ENCODE measurements around the gene GOLGA2. TPM values are rescaled to one million over a fixed set of nuclear protein-coding genes. Genes with fewer than 3 reads are reported as not detected.
A peak's percentile ranks its signal among the peaks of the same experiment; 100 is the strongest.
"Not testable (repeated sequence)": the region's sequence is repeated elsewhere in the genome, so short reads cannot be mapped to it uniquely, and the experiment has no call there.

Gene GOLGA2
- total RNA-seq, 1 experiment from 2014 or later = 37.9 TPM

DNA sequence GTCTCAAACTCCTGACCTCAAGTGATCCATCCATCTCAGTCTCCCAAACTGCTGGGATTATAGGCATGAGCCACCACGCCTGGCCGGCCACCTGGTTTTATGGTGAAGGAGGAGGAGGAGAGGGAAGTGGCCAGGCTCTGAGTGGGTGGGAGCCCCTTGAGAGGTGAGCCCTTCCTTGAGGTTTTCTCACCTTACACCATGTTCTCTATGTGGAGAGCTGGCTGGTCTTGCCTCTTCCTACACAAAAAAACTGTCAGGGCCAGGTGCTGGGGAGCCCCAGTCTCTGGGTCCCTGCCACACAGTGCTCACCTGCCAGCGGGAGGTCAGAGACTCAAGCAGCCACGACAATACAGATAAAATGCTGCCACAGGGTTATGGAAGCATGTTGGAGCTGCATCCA is 18.3 kb upstream of the GOLGA2 start:
- DNase-seq (ENCODE audit: low spot score) = no peak
- in situ Hi-C loops (cut with HindIII; ENCODE audit: low sequenced_read_pairs) = no loop called here

GRCh38 chr9:128293091-128293490 is 17.3 kb upstream of the GOLGA2 start:
- in situ Hi-C loops (cut with HindIII; ENCODE audit: low sequenced_read_pairs) = no loop called here
- no peak for DNase-seq (ENCODE audit: low spot score)

- no peak for DNase-seq (ENCODE audit: low spot score)
- in situ Hi-C loops (cut with HindIII; ENCODE audit: low sequenced_read_pairs) = no loop called here
Observed at GRCh38 chr9:128292009-128292408, 16.2 kb upstream of the GOLGA2 start.

GRCh38 chr9:128288273-128289004 is 12.6 kb upstream of the GOLGA2 start:
- no peak for DNase-seq (ENCODE audit: low spot score)
- in situ Hi-C loops (cut with HindIII; ENCODE audit: low sequenced_read_pairs) = no loop called here

DNA sequence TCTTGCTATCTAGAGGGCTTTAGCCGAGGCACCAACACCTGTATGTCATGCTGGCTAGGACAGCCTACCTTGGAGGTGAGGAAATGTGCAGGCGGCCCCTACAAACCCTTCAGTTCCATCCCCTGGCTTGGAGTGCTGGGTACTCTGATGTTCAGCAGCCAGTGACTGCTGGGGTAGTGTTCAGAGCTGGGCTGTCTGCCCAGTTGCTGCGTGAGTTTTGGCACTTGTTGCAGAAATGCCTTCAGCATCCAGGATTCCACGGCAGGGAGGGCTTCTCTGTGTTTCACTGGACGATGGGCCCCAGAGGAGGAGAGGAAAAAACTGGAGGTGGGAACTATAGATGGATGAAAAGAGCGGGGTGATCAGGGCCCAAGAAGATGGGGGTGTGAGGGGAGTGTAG is 10.6 kb upstream of the GOLGA2 start:
- peak; percentile 87 for DNase-seq (ENCODE audit: low spot score)
- in situ Hi-C loops (cut with HindIII; ENCODE audit: low sequenced_read_pairs) = no loop called here

- peak; percentile 78 for DNase-seq (ENCODE audit: low spot score)
- in situ Hi-C loops (cut with HindIII; ENCODE audit: low sequenced_read_pairs) = no loop called here
Observed at GRCh38 chr9:128285033-128285784, 9.4 kb upstream of the GOLGA2 start.

GRCh38 chr9:128282500-128282899 is 6.7 kb upstream of the GOLGA2 start:
- no peak for DNase-seq (ENCODE audit: low spot score)
- in situ Hi-C loops (cut with HindIII; ENCODE audit: low sequenced_read_pairs) = no loop called here

DNA sequence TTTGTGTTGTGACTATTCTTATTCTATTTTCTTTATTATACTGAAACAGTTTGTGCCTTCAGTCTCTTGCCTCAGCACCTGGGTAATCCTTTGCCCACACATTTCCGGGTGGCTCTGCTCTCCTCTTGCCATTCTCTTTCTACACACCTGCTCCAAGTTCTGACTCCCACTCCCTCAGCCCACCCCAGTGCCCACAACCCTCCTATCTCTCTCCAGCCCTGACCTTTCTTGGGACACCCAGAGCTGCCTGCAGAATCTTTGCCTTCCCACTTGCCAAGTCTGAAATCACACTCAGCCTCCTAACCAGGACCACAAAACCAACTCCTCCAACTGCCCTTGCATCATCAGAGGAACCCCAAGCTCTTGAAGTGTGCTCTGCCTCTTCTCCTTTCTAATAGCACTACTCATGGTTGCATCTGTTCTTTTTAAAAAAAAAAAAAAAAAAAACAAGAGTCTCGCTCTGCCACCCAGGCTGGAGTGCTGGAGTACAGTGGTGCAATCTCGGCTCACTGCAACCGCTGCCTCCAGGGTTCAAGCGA is 4.3 kb upstream of the GOLGA2 start:
- no peak for DNase-seq (ENCODE audit: low spot score)
- in situ Hi-C loops (cut with HindIII; ENCODE audit: low sequenced_read_pairs) = no loop called here

- DNase-seq (ENCODE audit: low spot score); in situ Hi-C loops (cut with HindIII; ENCODE audit: low sequenced_read_pairs): not testable (repeated sequence)
Observed at GRCh38 chr9:128279088-128280073, 3.6 kb upstream of the GOLGA2 start.

DNA sequence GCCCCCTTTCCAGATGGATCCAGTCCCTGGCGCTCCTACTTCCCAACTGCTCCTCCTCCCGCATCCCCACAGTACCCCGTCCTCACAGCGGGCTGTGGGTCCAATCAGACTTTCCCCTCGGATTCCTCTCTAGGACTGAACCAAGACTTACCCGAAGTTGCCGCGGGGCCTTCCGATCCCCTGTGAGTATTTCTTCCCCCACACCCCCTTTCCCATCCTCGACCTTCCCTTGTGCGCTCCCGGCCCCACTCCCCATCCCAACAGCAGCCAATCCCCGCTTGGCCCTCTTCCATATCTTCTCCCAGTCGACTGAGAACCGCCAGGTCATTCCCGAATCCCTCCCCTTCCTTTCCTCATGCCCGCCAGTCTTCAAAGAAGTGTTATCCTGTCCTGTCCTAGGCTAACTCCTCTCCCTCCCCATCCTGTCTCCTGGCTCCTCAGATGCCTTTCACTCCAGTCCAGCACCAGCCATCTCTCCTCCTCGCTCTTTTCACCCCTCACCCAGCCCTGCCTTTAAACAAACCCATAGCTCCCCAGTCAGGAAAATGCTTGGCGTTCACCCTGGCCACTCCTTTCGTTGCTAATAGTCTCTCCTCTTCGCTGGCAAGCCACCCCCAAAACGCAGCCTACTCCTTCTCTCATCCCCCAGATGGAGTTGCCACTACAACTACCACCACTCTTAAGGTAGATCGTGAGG is 915 bp upstream of the GOLGA2 start:
- peak; percentile 39 for DNase-seq (ENCODE audit: low spot score)
- in situ Hi-C loops (cut with HindIII; ENCODE audit: low sequenced_read_pairs) = no loop called here

GRCh38 chr9:128276008-128276573 is 284 bp upstream of the GOLGA2 start, which contains the start of gene SWI5:
SWI5 (plus strand) TSS chr9:128276276.
- in situ Hi-C loops (cut with HindIII; ENCODE audit: low sequenced_read_pairs) = no loop called here
- peak; percentile 99 for DNase-seq (ENCODE audit: low spot score)

- in situ Hi-C loops (cut with HindIII; ENCODE audit: low sequenced_read_pairs) = no loop called here
Observed at GRCh38 chr9:128274245-128274644, 1.6 kb downstream of the GOLGA2 start.

DNA sequence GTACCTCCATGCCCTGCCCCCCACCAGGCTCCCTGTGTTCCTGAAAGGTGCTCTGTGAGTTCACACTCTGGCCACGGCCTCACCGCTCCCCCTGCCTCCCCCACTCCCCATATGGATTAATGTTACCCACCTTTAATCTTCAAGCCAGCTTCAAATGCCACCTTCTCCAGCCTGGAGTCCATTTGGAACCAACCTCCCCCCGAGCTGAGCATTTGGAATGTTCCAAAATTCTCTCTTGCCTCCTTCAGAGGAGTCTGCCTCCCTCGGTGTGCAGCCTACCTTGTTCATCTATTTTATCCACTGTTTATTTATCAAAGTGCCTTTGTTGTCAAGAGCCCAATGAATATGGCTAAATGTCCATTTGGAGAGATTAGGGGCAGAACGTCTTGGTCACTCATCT is 4.3 kb downstream of the GOLGA2 start:
- in situ Hi-C loops (cut with HindIII; ENCODE audit: low sequenced_read_pairs) = no loop called here
- DNase-seq (ENCODE audit: low spot score) = no peak

More at GRCh38 chr9:128274245-128274644, 1.6 kb downstream of the GOLGA2 start:
- DNase-seq (ENCODE audit: low spot score) = no peak

DNA sequence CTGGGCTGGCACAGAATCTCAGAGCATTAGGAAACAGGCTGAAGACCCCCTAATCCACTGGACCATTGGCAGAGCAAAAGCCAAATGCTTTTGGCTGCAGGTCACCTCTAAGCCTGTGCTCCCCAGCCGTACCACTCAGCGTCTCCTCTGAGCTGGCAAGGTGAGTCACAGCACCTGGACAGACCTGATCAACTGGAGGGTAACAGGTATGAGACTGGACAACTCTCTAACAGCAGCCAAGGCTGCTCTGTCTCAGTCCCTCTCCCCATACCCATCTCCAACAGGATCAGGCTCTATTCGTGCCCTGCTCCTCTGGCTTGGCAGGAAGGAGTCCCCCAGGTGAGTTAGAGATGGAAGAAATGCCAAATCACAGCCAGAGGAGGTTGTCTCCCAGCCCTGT is 4.7 kb downstream of the GOLGA2 start:
- DNase-seq (ENCODE audit: low spot score) = no peak
- in situ Hi-C loops (cut with HindIII; ENCODE audit: low sequenced_read_pairs) = no loop called here

GRCh38 chr9:128266868-128267590 is 8.8 kb downstream of the GOLGA2 start:
- in situ Hi-C loops (cut with HindIII; ENCODE audit: low sequenced_read_pairs) = no loop called here
- DNase-seq (ENCODE audit: low spot score) = no peak

DNA sequence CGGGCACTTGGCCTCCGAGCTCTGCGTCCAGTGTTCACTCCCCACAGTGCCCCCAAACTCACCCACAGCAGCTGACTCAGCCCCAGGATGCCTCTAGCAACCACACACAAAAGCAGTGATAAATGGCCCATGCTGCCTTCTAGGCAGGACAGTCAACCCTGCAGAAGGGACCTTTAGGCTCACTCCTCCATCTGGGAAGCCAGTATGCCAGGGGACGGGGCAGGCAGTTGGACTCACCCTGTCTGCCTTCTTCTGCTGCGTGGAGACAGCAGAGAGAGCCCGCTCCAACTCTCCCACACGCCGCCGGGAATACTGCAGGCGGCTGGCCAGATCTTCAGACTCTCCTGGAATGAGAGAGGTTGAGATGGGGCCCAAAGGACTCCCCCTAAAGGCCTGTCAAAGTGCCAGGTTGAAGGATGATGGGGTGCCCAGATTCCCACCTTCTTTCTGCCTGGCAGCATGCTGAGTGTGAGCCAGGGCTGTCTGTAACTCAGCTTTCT is 10.4 kb downstream of the GOLGA2 start:
- in situ Hi-C loops (cut with HindIII; ENCODE audit: low sequenced_read_pairs) = no loop called here

DNA sequence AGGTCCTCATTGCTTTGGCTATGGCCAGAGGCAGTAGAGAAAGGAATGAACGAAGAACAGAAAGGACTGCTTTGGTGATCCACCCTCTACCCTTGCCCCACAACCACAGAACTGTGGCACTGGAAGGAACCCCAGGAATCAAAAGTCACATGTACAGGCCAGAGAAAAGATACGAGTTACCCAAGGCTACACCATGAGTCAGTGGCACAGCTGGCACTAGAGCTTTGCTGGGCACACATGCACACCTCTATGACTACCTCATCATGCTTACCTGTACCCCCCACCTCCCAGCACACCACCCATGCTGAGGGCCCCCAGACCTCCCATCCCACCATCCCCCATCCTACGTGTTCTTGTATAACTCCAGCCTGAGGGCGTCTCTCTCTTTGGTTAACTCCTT is 13.1 kb downstream of the GOLGA2 start:
- DNase-seq (ENCODE audit: low spot score) = no peak
- in situ Hi-C loops (cut with HindIII; ENCODE audit: low sequenced_read_pairs) = no loop called here

More for the DNA sequence above, 10.4 kb downstream of the GOLGA2 start:
- no peak for DNase-seq (ENCODE audit: low spot score)

Measured in G401 (cell line).